HepG2 (cell line): ENCODE results near the gene THAP2. TPM values are rescaled to one million over a fixed set of nuclear protein-coding genes. Genes with fewer than 3 reads are reported as not detected.
A peak's percentile ranks its signal among the peaks of the same experiment; 100 is the strongest.

Source experiments
- ARNTL ChIP-seq: sonication (generic); formaldehyde crosslinking; IDR thresholded peaks from 2 replicates; pipeline ENCODE4 v1.4.0; 2020; ENCODE audit warnings: mild to moderate bottlenecking, missing genetic modification reagents
- BCLAF1 ChIP-seq: fragments of 450-650 bp; IDR thresholded peaks from 2 replicates; pipeline ENCODE4 v1.6.1; 2017; ENCODE audit warnings: mild to moderate bottlenecking
- E2F1 ChIP-seq: sonication (generic); formaldehyde crosslinking; IDR thresholded peaks from 2 replicates; pipeline ENCODE4 v1.5.0; 2020; ENCODE audit warnings: missing genetic modification reagents
- FOXA3 ChIP-seq: IDR thresholded peaks from 2 replicates; pipeline ENCODE4 v1.6.1; 2016; ENCODE audit warnings: missing genetic modification reagents, missing compliant biosample characterization
- MAFG ChIP-seq: sonication (generic); formaldehyde crosslinking; IDR thresholded peaks from 2 replicates; pipeline ENCODE4 v1.5.1; 2020; ENCODE audit warnings: mild to moderate bottlenecking, missing genetic modification reagents
- MAFK ChIP-seq, 2 experiments: IDR thresholded peaks in 1 of 2; conservative IDR thresholded peaks in 1 of 2; 2 replicates each; pipeline ENCODE4 v1.6.1; 2011; ENCODE audit warnings: improper control_type of control experiment in 2 of 2, low read length in 2 of 2
- NFRKB ChIP-seq: fragments of 450-650 bp; IDR thresholded peaks from 2 replicates; pipeline ENCODE4 v1.6.1; 2017
- NFYB ChIP-seq: sonication (generic); formaldehyde crosslinking; IDR thresholded peaks from 2 replicates; pipeline ENCODE4 v1.4.0; 2020; ENCODE audit warnings: missing genetic modification reagents
- NKX3-1 ChIP-seq: sonication (generic); formaldehyde crosslinking; IDR thresholded peaks from 2 replicates; pipeline ENCODE4 v1.5.0; 2020; ENCODE audit warnings: missing genetic modification reagents
- NR3C1 ChIP-seq: sonication (generic); formaldehyde crosslinking; IDR thresholded peaks from 2 replicates; pipeline ENCODE4 v1.4.0; 2020; ENCODE audit warnings: missing genetic modification reagents
- NRL ChIP-seq: sonication (generic); formaldehyde crosslinking; IDR thresholded peaks from 2 replicates; pipeline ENCODE4 v1.5.0; 2020; ENCODE audit warnings: missing genetic modification reagents, mild to moderate bottlenecking, moderate library complexity, borderline replicate concordance
- PAF1 ChIP-seq: IDR thresholded peaks from 2 replicates; pipeline ENCODE4 v1.6.1; 2016; ENCODE audit warnings: missing genetic modification reagents, missing compliant biosample characterization
- RCOR2 ChIP-seq: IDR thresholded peaks from 2 replicates; pipeline ENCODE4 v1.6.1; 2016; ENCODE audit warnings: missing biosample characterization, missing genetic modification reagents
- SP2 ChIP-seq: sonication (generic); formaldehyde crosslinking; IDR thresholded peaks from 2 replicates; pipeline ENCODE4 v1.5.1; 2020; ENCODE audit warnings: mild to moderate bottlenecking, missing genetic modification reagents
- SPEN ChIP-seq: sonication (generic); formaldehyde crosslinking; IDR thresholded peaks from 2 replicates; pipeline ENCODE4 v1.5.1; 2020; ENCODE audit warnings: low read depth, mild to moderate bottlenecking, missing genetic modification reagents
- SSRP1 ChIP-seq: IDR thresholded peaks from 2 replicates; pipeline ENCODE4 v1.6.1; 2016; ENCODE audit warnings: control low read depth
- TBX2 ChIP-seq: sonication (generic); formaldehyde crosslinking; IDR thresholded peaks from 2 replicates; pipeline ENCODE4 v1.5.0; 2020; ENCODE audit warnings: missing genetic modification reagents, mild to moderate bottlenecking, borderline replicate concordance
- ZFY ChIP-seq: sonication (generic); formaldehyde crosslinking; IDR thresholded peaks from 2 replicates; pipeline ENCODE4 v1.4.0; 2020; ENCODE audit warnings: missing genetic modification reagents
- ZIK1 ChIP-seq: sonication (generic); formaldehyde crosslinking; IDR thresholded peaks from 2 replicates; pipeline ENCODE4 v1.5.0; 2020; ENCODE audit warnings: mild to moderate bottlenecking, low read depth, missing genetic modification reagents, borderline replicate concordance
- ZNF451 ChIP-seq: sonication (generic); formaldehyde crosslinking; IDR thresholded peaks from 2 replicates; pipeline ENCODE4 v1.5.0; 2020; ENCODE audit warnings: mild to moderate bottlenecking, missing genetic modification reagents
- ZNF484 ChIP-seq: sonication (generic); formaldehyde crosslinking; IDR thresholded peaks from 2 replicates; pipeline ENCODE4 v1.5.1; 2020; ENCODE audit warnings: mild to moderate bottlenecking, low read depth, missing genetic modification reagents, borderline replicate concordance
- ZSCAN30 ChIP-seq: sonication (generic); formaldehyde crosslinking; IDR thresholded peaks from 2 replicates; pipeline ENCODE4 v1.5.0; 2020; ENCODE audit warnings: mild to moderate bottlenecking, missing genetic modification reagents
- polyA plus RNA-seq, 8 experiments: library from polyadenylated mRNA; depleted of rRNA in 3 of 8; stranded (reverse) in 7 of 8; unstranded in 1 of 8; fragments of >200 nt; fragmentation: Illumina TruSeq in 4 of 8; extraction: Trizol in 4 of 8; gene quantifications; 2 replicates each; pipeline versions ENCODE4 v1.2.1 to v1.2.3, GENCODE V29; 2011 to 2016; ENCODE audit warnings: low read depth in 4 of 8, missing spikeins in 1 of 8, mixed read lengths in 1 of 8; ENCODE audit not compliant: insufficient read depth in 1 of 8
- total RNA-seq, 5 experiments: library from RNA; depleted of rRNA; stranded (reverse); fragments of >200 nt; fragmentation: Illumina TruSeq; extraction: Trizol; gene quantifications; 2 replicates each; pipeline ENCODE4 v1.2.3, GENCODE V29; 2016; ENCODE audit warnings: low read depth in 1 of 5
- TF ChIP-seq, protein P1 (sequence below): sonication (generic); formaldehyde crosslinking; IDR thresholded peaks from 2 replicates; pipeline ENCODE4 v1.4.0; 2020; ENCODE audit warnings: missing genetic modification reagents
- TF ChIP-seq, protein P2 (sequence below): sonication (generic); formaldehyde crosslinking; IDR thresholded peaks from 2 replicates; pipeline ENCODE4 v1.9.0; 2021; ENCODE audit warnings: missing genetic modification reagents, mild to moderate bottlenecking, borderline replicate concordance

Gene THAP2
- total and polyA plus RNA-seq, 2 of the 13 experiments (the other 11 are each of a cell fraction or from before 2014, with no cell fraction given): 5.2 to 6.2 TPM

DNA sequence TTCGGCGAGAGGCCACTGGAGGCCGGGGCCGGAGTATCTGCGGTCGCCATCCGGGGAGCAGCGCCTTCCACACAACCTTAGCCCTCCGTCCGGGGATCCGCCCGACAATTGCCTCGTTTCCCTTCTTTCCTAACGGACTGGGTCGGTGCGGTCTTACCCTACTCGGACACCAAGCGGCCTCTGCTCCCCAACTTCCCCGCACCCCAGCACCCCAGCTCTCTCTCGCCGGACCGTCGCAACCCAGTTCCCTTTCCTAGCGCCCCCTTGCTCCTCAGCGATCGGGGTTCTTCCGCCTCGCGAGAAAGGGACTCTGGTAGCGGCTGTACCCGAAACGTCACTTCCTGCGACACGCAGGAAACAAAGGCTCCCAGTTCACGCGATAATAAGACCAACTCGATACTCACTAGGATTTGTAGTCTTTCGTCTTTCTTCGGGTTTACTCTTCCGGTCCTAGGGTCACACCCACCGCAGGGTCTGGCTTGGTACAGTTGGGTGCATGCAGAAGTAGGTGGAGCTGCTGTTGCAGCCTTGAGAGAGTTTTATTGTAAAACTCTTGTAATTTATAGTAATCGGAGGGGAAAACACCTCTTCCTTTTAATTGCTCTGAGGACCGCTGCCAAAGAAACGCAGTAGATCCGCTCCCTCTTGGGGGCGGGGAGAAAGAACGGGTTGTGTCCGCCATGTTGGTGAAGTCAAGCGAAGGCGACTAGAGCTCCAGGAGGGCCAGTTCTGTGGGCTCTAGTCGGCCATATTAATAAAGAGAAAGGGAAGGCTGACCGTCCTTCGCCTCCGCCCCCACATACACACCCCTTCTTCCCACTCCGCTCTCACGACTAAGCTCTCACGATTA, at the start of gene THAP2, which contains the start of gene ZFC3H1 (continued):
- TF ChIP-seq FOXA3 (CRISPR knock-in tag) (peak; percentile 65; the same call in 1 of the 2 replicates), ZSCAN30 (CRISPR knock-in tag) (no peak; the same call in 1 of the 2 replicates), ZIK1 (peak; percentile 78; the same call in 1 of the 2 replicates), BCLAF1 (no peak), ZFY (CRISPR knock-in tag) (peak; percentile 71), NR3C1 (no peak), SSRP1 (CRISPR knock-in tag) (no peak), SP2 (CRISPR knock-in tag) (peak; percentile 49), SPEN (CRISPR knock-in tag) (peak; percentile 70; the same call in 1 of the 2 replicates), NFYB (CRISPR knock-in tag) (peak; percentile 33; the same call in 1 of the 2 replicates), MAFG (CRISPR knock-in tag) (no peak), NFRKB (peak; percentile 96), TBX2 (CRISPR knock-in tag) (peak; percentile 50; the same call in 1 of the 2 replicates), NKX3-1 (no peak), E2F1 (CRISPR knock-in tag) (no peak), RCOR2 (no peak), MAFK (conservative IDR thresholded peaks at IDR 0.05 in 1 of 2, IDR thresholded peaks at IDR 0.05 in 1 of 2; ENCODE audit: low read length in 2 of 2) (no peak), ARNTL (no peak), ZNF484 (no peak), ZNF451 (0 out of 2 replicates have a peak, but pooled peaks have one; percentile 50), PAF1 (CRISPR knock-in tag) (no peak), NRL (CRISPR knock-in tag) (no peak)
- TF ChIP-seq, protein P1, sequence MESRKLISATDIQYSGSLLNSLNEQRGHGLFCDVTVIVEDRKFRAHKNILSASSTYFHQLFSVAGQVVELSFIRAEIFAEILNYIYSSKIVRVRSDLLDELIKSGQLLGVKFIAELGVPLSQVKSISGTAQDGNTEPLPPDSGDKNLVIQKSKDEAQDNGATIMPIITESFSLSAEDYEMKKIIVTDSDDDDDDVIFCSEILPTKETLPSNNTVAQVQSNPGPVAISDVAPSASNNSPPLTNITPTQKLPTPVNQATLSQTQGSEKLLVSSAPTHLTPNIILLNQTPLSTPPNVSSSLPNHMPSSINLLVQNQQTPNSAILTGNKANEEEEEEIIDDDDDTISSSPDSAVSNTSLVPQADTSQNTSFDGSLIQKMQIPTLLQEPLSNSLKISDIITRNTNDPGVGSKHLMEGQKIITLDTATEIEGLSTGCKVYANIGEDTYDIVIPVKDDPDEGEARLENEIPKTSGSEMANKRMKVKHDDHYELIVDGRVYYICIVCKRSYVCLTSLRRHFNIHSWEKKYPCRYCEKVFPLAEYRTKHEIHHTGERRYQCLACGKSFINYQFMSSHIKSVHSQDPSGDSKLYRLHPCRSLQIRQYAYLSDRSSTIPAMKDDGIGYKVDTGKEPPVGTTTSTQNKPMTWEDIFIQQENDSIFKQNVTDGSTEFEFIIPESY (CRISPR knock-in tag): no peak
- TF ChIP-seq, protein P2, sequence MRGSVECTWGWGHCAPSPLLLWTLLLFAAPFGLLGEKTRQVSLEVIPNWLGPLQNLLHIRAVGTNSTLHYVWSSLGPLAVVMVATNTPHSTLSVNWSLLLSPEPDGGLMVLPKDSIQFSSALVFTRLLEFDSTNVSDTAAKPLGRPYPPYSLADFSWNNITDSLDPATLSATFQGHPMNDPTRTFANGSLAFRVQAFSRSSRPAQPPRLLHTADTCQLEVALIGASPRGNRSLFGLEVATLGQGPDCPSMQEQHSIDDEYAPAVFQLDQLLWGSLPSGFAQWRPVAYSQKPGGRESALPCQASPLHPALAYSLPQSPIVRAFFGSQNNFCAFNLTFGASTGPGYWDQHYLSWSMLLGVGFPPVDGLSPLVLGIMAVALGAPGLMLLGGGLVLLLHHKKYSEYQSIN (CRISPR knock-in tag): no peak
